HG03521 (cell line): Measurements from ENCODE around the gene LRRC14B.
"Not testable (repeated sequence)": the region's sequence is repeated elsewhere in the genome, so short reads cannot be mapped to it uniquely, and the experiment has no call there.

Experiments
- ATAC-seq: cut with Tn5 transposase; IDR thresholded peaks from one replicate; pipeline ENCODE4 v1.9.1; 2021; ENCODE audit warnings: mild to moderate bottlenecking, moderate library complexity; ENCODE audit not compliant: unreplicated experiment

Gene LRRC14B

GRCh38 chr5:233426-233825, 42.1 kb downstream of the LRRC14B start:
- ATAC-seq, result not testable (repeated sequence)

GRCh38 chr5:234450-234849, 43.2 kb downstream of the LRRC14B start:
- ATAC-seq, result no peak

- ATAC-seq, result not testable (repeated sequence)
These were observed 44.2 kb downstream of the LRRC14B start for GRCh38 chr5:235527-235926.

- ATAC-seq, result not testable (repeated sequence)
These were observed 46.6 kb downstream of the LRRC14B start for GRCh38 chr5:237931-238330.

GRCh38 chr5:240550-240949, 49.3 kb downstream of the LRRC14B start:
- ATAC-seq, result not testable (repeated sequence)

GRCh38 chr5:241045-241669, 49.9 kb downstream of the LRRC14B start:
- ATAC-seq, result not testable (repeated sequence)

- ATAC-seq, result not testable (repeated sequence)
These were observed 52.5 kb downstream of the LRRC14B start for GRCh38 chr5:243683-244367.

- not testable (repeated sequence) for ATAC-seq
These were observed 54.4 kb downstream of the LRRC14B start for GRCh38 chr5:245717-246116.
